Skin of body (tissue), 2 donors: ENCODE data around the gene IGF2BP2. TPM values are rescaled to one million over a fixed set of nuclear protein-coding genes. Genes with fewer than 3 reads are reported as not detected.
"Not testable (repeated sequence)": the region's sequence is repeated elsewhere in the genome, so short reads cannot be mapped to it uniquely, and the experiment has no call there.

Source experiments
- DNase-seq: peaks from one replicate; lab custom pipeline; 2025; lab: John Stamatoyannopoulos, UW
- total RNA-seq: library from RNA; depleted of rRNA; stranded (reverse); fragments of >200 nt; gene quantifications from one replicate; pipeline ENCODE4 v1.2.3, GENCODE V29; 2014

The IGF2BP2 gene
- total RNA-seq, 1 donor from 2014 or later = 39.1 TPM

GRCh38 chr3:185807445-185808068 lies 17.3 kb downstream of the IGF2BP2 start:
- no peak for DNase-seq

DNA sequence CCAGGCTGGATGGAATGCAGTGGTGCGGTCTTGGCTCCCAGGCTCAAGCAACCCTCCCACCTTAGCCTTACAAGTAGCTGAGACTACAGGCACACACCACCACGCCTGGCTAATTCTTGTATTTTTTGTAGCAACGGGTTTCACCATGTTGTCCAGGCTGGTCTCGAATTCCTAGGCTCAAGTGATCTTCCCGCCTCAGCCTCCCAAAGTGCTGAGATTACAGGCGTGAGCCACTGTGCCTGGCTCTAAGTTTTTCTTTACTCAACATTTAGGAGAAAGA lies 26.1 kb downstream of the IGF2BP2 start:
- not testable (repeated sequence) for DNase-seq

DNA sequence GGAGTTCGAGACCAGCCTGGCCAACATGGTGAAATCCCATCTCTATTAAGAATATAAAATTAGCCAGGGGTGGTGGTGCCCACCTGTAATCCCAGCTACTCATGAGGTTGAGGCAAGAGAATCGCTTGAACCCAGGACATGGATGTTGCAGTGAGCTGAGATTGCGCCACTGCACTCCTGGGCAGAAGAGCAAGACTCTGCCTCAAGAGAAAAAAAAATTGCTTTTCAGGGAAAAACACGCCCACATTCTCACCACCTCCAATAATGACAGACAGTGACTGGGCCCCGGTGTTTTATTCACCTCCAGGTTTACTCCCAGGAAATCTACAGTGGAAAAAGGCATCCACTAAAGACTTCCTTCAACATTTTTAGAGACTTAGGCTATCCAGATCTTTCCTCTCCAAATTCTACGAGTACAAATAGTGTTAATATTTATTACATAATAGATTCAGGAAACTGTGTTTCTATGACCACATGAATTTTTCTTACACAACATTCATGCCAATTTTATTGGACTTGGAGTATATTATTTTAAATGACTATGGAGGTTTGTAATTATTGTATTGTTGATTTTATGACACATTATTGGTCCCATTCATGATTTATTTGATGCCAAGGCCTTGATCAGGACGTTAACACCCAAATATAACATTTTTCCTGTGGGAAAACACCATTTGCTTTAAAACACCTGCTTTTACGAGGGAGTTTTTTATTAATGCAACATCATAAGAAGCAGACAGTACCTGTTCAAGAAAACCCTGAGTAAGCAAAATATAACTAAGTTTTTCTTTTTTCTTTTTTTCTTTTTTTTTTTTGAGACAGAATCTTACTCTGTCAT lies 26.6 kb downstream of the IGF2BP2 start:
- no peak for DNase-seq

- DNase-seq = no peak
These were observed 27.5 kb downstream of the IGF2BP2 start for GRCh38 chr3:185797108-185797881.

GRCh38 chr3:185796431-185797107 lies 28.3 kb downstream of the IGF2BP2 start:
- DNase-seq = no peak

DNA sequence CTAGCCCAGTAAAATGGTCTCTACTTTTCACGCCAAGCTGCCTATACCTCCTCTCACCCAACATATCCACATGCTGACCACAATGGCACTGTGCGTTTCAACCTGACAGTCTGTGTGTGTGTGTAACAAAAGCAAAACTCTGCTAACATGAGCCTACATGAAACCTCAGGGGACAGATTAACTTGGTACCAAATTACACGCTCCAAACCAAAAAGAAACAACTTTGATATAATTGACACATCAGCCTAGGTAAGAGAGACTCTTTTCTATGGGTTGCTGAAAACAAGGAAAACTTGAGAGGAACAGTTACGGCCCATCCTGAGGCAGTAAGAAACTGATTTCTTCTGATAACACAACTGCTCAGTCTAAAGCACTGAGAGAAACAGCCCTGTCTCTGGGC lies 31.5 kb downstream of the IGF2BP2 start:
- no peak for DNase-seq

DNA sequence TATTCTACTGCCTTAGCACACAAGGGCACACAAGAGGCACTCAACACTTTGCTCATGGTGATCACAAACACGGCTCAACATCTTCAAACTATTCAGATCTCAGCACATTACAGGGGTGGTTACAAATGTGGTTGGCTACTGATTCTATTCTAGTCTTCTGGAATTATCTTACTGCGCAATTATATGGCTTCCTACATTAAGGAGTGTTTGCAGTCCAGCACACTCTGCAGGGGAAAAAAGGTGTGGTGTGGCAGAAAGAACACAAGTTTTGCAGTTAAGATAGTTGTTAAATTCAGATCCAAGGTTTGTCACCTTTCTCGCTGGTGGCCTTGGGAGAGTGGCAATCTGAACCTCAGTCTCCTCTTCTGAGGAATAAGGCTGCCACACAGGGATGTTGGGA lies 31.9 kb downstream of the IGF2BP2 start:
- no peak for DNase-seq

- no peak for DNase-seq
These were observed 34.7 kb downstream of the IGF2BP2 start for GRCh38 chr3:185789891-185790830.

DNA sequence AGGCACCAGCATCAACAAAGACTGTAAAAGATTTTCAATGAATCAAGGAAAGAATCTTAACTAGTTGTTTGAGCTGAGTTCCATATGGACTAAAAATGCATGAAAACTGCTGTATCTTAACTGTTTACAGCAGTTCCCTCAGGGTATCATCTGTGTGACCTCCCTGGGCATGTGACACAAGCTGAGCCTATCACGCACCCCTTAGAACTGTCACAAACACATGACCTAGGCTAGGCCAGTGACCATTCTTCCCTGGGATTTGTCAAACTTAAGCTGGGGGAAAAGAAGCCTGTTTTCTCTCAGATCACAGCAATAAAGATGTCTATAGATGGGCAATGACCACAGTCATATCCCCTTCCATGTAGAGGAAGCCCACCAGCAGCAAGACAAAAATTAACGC lies 35.7 kb downstream of the IGF2BP2 start:
- no peak for DNase-seq

- no peak for DNase-seq
These were observed 36.5 kb downstream of the IGF2BP2 start for GRCh38 chr3:185788292-185788691.

GRCh38 chr3:185786956-185787877 lies 37.6 kb downstream of the IGF2BP2 start:
- no peak for DNase-seq

GRCh38 chr3:185786258-185786657 lies 38.6 kb downstream of the IGF2BP2 start:
- DNase-seq = not testable (repeated sequence)

GRCh38 chr3:185784317-185784716 lies 40.5 kb downstream of the IGF2BP2 start:
- DNase-seq = no peak

DNA sequence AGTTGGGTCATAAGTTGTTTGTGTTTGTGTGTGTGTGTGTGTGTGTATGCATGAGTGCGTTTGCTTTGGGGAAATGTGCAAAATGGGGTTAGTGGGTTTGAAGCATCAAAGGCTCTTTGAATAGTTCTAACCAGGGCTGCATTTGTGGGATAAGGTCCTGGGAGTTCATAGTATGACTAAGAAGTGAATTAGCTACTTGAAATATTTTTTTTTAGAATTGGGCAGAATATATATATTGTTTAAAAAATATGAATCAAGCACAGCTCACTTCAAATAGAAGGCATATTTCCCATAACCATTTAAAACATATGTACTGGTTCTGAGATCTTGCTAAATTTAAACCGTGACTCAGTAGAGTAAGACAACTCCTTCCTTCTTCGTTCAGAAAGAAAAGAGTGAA lies 43.1 kb downstream of the IGF2BP2 start:
- no peak for DNase-seq

DNA sequence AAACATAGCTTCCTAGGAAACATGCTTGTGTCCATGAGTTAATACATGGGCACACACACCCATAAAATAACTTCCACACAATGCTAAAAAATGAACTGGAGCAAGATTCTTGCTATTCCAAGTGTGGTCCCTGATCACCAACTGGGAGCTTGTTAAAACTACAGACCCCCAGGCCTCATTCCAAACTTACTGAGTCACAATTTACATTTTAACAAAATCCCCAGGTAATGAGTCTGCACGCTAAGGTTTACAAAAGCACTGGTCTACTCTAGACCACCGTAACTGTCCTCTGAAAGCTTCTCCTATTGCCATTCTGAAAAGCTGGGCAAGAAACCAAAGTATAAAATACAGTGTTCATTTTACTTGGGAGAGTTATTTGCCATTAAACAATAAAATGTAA lies 45.4 kb downstream of the IGF2BP2 start:
- DNase-seq = no peak

- no peak for DNase-seq
These were observed 46.0 kb downstream of the IGF2BP2 start for GRCh38 chr3:185778821-185779220.

- DNase-seq = no peak
These were observed 46.7 kb downstream of the IGF2BP2 start for GRCh38 chr3:185778094-185778493.

DNA sequence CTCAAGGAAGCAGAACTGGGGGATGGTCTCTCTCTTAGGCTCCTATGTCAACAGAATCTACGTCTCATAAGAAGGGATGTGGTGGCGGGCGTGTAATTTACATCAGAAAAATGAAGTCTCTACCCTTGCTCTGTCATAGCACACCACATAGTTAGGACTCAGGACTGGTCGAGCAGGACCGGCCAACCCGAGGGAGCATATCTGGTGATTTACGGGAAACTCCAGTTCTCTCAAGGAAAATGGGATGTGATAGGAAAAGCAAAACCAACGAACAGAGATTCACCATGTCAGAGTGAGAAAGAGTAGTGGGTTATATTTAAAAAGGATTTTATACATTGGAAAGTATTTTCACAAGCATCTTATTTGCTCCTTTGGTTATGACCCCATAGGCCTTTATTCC lies 54.7 kb downstream of the IGF2BP2 start:
- DNase-seq = no peak

DNA sequence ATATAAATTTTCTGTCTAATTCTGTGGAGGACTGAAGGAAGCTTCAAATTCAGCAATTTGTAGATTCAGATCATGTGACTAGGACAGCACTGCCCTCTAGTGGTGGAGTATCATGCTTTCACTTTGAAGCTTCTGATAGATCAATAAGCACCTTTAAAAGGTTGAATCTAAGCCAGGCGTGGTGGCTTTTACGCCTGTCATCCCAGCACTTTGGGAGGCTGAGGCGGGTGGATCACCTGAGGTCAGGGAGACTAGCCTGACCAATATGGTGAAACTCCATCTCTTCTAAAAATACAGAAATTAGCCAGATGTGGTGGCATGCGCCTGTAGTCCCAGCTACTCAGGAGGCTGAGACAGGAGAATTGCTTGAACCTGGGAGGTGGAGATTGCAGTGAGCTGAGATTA lies 56.3 kb downstream of the IGF2BP2 start:
- not testable (repeated sequence) for DNase-seq
